ENCODE measurements around the gene FERMT3.

FERMT3 gene

GRCh38 chr11:64262271-64263002, 55.9 kb downstream of the FERMT3 start:
- no peak for TF ChIP-seq CTCF (IDR thresholded peaks at IDR 0.05; ENCODE audit: low read depth, low read length, missing control alignments)
- no peak for DNase-seq (ENCODE audit: low read depth)
- H3K4me3 ChIP-seq (ENCODE audit: low read depth, low read length) = no peak overlapping the region
- in situ Hi-C loops (cut with HindIII; ENCODE audit: low sequenced_read_pairs) = loop anchor here (10.0 kb wide), 1 partner anchor 62 kb away; no protein-coding TSS in a partner anchor

GRCh38 chr11:64263021-64263946, 56.8 kb downstream of the FERMT3 start:
- no peak for DNase-seq (ENCODE audit: low read depth)
- in situ Hi-C loops (cut with HindIII; ENCODE audit: low sequenced_read_pairs) = loop anchor here (10.0 kb wide), 1 partner anchor 62 kb away; no protein-coding TSS in a partner anchor
- TF ChIP-seq CTCF (IDR thresholded peaks at IDR 0.05; ENCODE audit: low read depth, low read length, missing control alignments) = no peak

GRCh38 chr11:64263947-64264317, 57.4 kb downstream of the FERMT3 start:
- in situ Hi-C loops (cut with HindIII; ENCODE audit: low sequenced_read_pairs) = loop anchor here (10.0 kb wide), 1 partner anchor 61 kb away; no protein-coding TSS in a partner anchor
- TF ChIP-seq CTCF (IDR thresholded peaks at IDR 0.05; ENCODE audit: low read depth, low read length, missing control alignments) = no peak
- no peak for DNase-seq (ENCODE audit: low read depth)
- H3K4me3 ChIP-seq (ENCODE audit: low read depth, low read length) = no peak overlapping the region

More at GRCh38 chr11:64263021-64263946, 56.8 kb downstream of the FERMT3 start:
- no peak overlapping the region for H3K4me3 ChIP-seq (ENCODE audit: low read depth, low read length)

- DNase-seq (ENCODE audit: low read depth) = no peak
- TF ChIP-seq CTCF (IDR thresholded peaks at IDR 0.05; ENCODE audit: low read depth, low read length, missing control alignments) = no peak
- in situ Hi-C loops (cut with HindIII; ENCODE audit: low sequenced_read_pairs) = loop anchor here (10.0 kb wide), 1 partner anchor 60 kb away; no protein-coding TSS in a partner anchor
- no peak overlapping the region for H3K4me3 ChIP-seq (ENCODE audit: low read depth, low read length)
Observed at GRCh38 chr11:64264371-64264852, 57.9 kb downstream of the FERMT3 start.

GRCh38 chr11:64265176-64266160, 58.9 kb downstream of the FERMT3 start:
- no peak for TF ChIP-seq CTCF (IDR thresholded peaks at IDR 0.05; ENCODE audit: low read depth, low read length, missing control alignments)
- no peak for DNase-seq (ENCODE audit: low read depth)
- in situ Hi-C loops (cut with HindIII; ENCODE audit: low sequenced_read_pairs) = loop anchor here (10.0 kb wide), 1 partner anchor 59 kb away; no protein-coding TSS in a partner anchor
- H3K4me3 ChIP-seq (ENCODE audit: low read depth, low read length) = no peak overlapping the region
